ENCODE measurements around the gene CSTF1.

DNA sequence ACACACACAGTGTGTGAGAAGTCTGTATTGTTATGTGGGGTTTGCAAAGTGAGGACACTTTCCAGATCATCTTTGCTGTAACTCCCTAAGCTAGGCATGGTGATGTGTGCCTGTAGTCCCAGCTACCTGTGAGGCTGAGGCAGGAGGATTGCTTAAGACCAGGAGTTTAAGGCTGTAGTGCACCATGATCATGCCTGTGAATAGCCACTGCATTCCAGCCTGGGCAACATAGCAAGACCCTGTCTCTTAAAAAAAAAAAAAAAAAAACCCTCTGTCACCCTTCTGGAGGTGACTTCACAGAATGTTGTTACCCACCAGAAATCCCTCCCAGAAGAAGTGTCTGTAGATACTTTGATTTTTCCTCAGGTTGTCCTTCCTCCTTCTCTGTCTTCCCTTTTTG, 34.5 kb downstream of the CSTF1 start:
- TF ChIP-seq POLR2A (IDR thresholded peaks at IDR 0.05; ENCODE audit: low read length): no peak
- TF ChIP-seq GATA1 (IDR thresholded peaks at IDR 0.05; ENCODE audit: low read depth, low read length): no peak

Data from erythroblast (primary cell).